ENCODE results near the gene SUOX. TPM values are rescaled to one million over a fixed set of nuclear protein-coding genes. Genes with fewer than 3 reads are reported as not detected.

Gene SUOX
- total RNA-seq, 2 donors from 2014 or later: 10.6 to 20.8 TPM

GRCh38 chr12:56011509-56012090, 14.5 kb downstream of the SUOX start:
- no peak for ATAC-seq
- intact Hi-C loops (cut with DNase I): no loop called here
- 92 to 93% methylated on average over 2 of the region's 2 CpGs for WGBS, 2 donors

DNA sequence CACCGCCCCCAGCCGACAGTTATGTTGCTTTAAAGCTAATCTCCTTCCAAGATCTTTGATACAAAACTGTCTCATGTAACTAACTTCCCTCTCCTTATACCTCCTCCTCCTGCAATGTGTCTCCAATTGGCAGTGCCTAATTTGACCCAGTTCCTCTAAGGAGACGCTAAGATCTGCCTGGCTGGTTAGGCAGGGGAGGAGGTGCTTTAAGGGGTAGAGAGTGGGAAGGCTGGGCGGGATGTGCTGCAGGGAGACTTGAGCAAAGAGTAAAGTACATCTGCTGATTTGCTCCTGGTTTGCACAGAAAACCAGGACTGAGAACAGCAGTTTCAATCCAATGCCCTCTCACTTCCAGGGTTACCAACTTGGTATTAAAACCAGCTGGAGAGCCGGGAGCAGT, 16.4 kb downstream of the SUOX start:
- DNase-seq (no peak), ATAC-seq (no peak)
- no peak for TF ChIP-seq POLR2A (IDR thresholded peaks at IDR 0.05)
- TF ChIP-seq, protein P1, sequence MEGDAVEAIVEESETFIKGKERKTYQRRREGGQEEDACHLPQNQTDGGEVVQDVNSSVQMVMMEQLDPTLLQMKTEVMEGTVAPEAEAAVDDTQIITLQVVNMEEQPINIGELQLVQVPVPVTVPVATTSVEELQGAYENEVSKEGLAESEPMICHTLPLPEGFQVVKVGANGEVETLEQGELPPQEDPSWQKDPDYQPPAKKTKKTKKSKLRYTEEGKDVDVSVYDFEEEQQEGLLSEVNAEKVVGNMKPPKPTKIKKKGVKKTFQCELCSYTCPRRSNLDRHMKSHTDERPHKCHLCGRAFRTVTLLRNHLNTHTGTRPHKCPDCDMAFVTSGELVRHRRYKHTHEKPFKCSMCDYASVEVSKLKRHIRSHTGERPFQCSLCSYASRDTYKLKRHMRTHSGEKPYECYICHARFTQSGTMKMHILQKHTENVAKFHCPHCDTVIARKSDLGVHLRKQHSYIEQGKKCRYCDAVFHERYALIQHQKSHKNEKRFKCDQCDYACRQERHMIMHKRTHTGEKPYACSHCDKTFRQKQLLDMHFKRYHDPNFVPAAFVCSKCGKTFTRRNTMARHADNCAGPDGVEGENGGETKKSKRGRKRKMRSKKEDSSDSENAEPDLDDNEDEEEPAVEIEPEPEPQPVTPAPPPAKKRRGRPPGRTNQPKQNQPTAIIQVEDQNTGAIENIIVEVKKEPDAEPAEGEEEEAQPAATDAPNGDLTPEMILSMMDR (IDR thresholded peaks at IDR 0.05): no peak
- WGBS, 2 donors: 90 to 100% methylated on average over 4 of the region's 5 CpGs
- Histone ChIP-seq H3K27me3 (no peaks in the 10 kb centered on the region), H3K4me1 (no peaks in the 10 kb centered on the region), H3K36me3 (replicated peaks in 1 of 2; ENCODE audit: insufficient read depth in 1 of 2, low read depth in 2 of 2) (no peaks in the 10 kb centered on the region), H3K9me3 (no peaks in the 10 kb centered on the region), H3K27ac (no peak overlapping the region), H3K4me3 (no peak overlapping the region)
- intact Hi-C loops (cut with DNase I): no loop called here

More at GRCh38 chr12:56011509-56012090, 14.5 kb downstream of the SUOX start:
- Histone ChIP-seq H3K27ac (no peak overlapping the region), H3K4me3 (no peak overlapping the region), H3K9me3 (no peaks in the 10 kb centered on the region), H3K36me3 (replicated peaks in 1 of 2; ENCODE audit: insufficient read depth in 1 of 2, low read depth in 2 of 2) (no peaks in the 10 kb centered on the region), H3K4me1 (peaks cover 7% of the 10 kb centered on the region), H3K27me3 (no peaks in the 10 kb centered on the region)
- DNase-seq: no peak
- TF ChIP-seq, protein P1 (IDR thresholded peaks at IDR 0.05): no peak
- no peak for TF ChIP-seq POLR2A (IDR thresholded peaks at IDR 0.05)

- intact Hi-C loops (cut with DNase I): no loop called here
- Histone ChIP-seq H3K27me3 (no peaks in the 10 kb centered on the region), H3K36me3 (replicated peaks in 1 of 2; ENCODE audit: insufficient read depth in 1 of 2, low read depth in 2 of 2) (no peaks in the 10 kb centered on the region), H3K4me1 (no peaks in the 10 kb centered on the region), H3K9me3 (no peaks in the 10 kb centered on the region), H3K27ac (no peak overlapping the region), H3K4me3 (no peak overlapping the region)
- TF ChIP-seq, protein P1 (IDR thresholded peaks at IDR 0.05): no peak
- DNase-seq (no peak), ATAC-seq (no peak)
- 40 to 60% methylated on average over 2 of the region's 2 CpGs for whole genome bisulfite sequencing, 2 donors
Observed at GRCh38 chr12:56014205-56014604, 17.1 kb downstream of the SUOX start.

DNA sequence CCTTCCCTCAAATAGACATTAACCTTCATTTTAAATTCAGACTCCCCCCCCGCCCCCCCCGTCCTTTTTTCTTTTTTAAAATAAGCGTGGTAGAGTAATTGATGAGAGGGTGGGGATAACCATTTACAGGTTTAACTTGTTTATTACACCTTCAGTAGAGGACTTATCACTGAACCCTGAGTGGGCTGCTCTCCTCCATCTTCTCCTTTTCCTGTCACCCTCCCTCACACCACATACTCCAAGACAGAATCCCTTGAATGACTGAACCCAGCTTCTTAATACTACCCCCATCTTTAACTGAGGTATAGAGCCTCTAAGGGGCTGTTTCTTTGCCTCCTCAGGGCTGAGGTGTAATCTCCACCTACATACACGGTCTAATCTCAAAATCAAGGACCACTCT, 20.1 kb downstream of the SUOX start:
- Histone ChIP-seq H3K4me1 (no peaks in the 10 kb centered on the region), H3K4me3 (no peak overlapping the region), H3K27ac (no peak overlapping the region), H3K9me3 (no peaks in the 10 kb centered on the region), H3K36me3 (replicated peaks in 1 of 2; ENCODE audit: insufficient read depth in 1 of 2, low read depth in 2 of 2) (no peaks in the 10 kb centered on the region), H3K27me3 (no peaks in the 10 kb centered on the region)
- DNase-seq (no peak), ATAC-seq (no peak)
- intact Hi-C loops (cut with DNase I): no loop called here
- 69 to 87% methylated on average over 4 of the region's 4 CpGs for WGBS, 2 donors
- TF ChIP-seq, protein P1 (IDR thresholded peaks at IDR 0.05): no peak
- no peak for TF ChIP-seq POLR2A (IDR thresholded peaks at IDR 0.05)

GRCh38 chr12:56018356-56018755, 21.3 kb downstream of the SUOX start:
- WGBS, 2 donors: 92 to 93% methylated on average over 1 of the region's 1 CpG
- TF ChIP-seq, protein P1 (IDR thresholded peaks at IDR 0.05): no peak
- TF ChIP-seq POLR2A (IDR thresholded peaks at IDR 0.05): no peak
- DNase-seq: no peak
- Histone ChIP-seq H3K4me3 (no peak overlapping the region), H3K9me3 (no peaks in the 10 kb centered on the region), H3K4me1 (no peaks in the 10 kb centered on the region), H3K27ac (no peak overlapping the region), H3K36me3 (replicated peaks in 1 of 2; ENCODE audit: insufficient read depth in 1 of 2, low read depth in 2 of 2) (no peaks in the 10 kb centered on the region), H3K27me3 (no peaks in the 10 kb centered on the region)
- ATAC-seq: no peak
- intact Hi-C loops (cut with DNase I): no loop called here

Data from body of pancreas (tissue), 4 donors.